Measurements from ENCODE around the gene SHBG.
A peak's percentile ranks its signal among the peaks of the same experiment; 100 is the strongest.
"Not testable (repeated sequence)": the region's sequence is repeated elsewhere in the genome, so short reads cannot be mapped to it uniquely, and the experiment has no call there.

Gene SHBG

GRCh38 chr17:7629939-7630571 lies at the start of gene SHBG:
TSS of gene SHBG (plus strand) at chr17:7630135. CDS start at chr17:7630173, 38 bp downstream.
- no peak for DNase-seq

GRCh38 chr17:7580604-7581575 lies 49.0 kb upstream of the SHBG start:
- DNase-seq, result no peak

GRCh38 chr17:7582396-7583252 lies 47.3 kb upstream of the SHBG start:
- no peak for DNase-seq

GRCh38 chr17:7583253-7584109 lies 46.5 kb upstream of the SHBG start, which contains the start of gene MPDU1:
TSS of gene MPDU1 (plus strand) at chr17:7583852. CDS start at chr17:7583863, 11 bp downstream.
- DNase-seq, result peak; percentile 97

- no peak for DNase-seq
These were observed 43.1 kb upstream of the SHBG start for GRCh38 chr17:7586673-7587419.

- DNase-seq, result no peak
These were observed 42.3 kb upstream of the SHBG start for GRCh38 chr17:7587420-7588151.

GRCh38 chr17:7588553-7589203 lies 41.3 kb upstream of the SHBG start:
- no peak for DNase-seq

GRCh38 chr17:7589204-7589868 lies 40.6 kb upstream of the SHBG start:
- no peak for DNase-seq

GRCh38 chr17:7589891-7590691 lies 39.8 kb upstream of the SHBG start, which contains the start of gene SOX15:
TSS of gene SOX15 (minus strand) at chr17:7590094. CDS start at chr17:7589676, 418 bp downstream.
- no peak for DNase-seq

- DNase-seq, result no peak
These were observed 39.2 kb upstream of the SHBG start for GRCh38 chr17:7590743-7591142.

- DNase-seq, result no peak
These were observed 38.3 kb upstream of the SHBG start for GRCh38 chr17:7591596-7591995.

GRCh38 chr17:7592422-7593021 lies 37.4 kb upstream of the SHBG start:
- DNase-seq, result no peak

- DNase-seq, result no peak
These were observed 36.6 kb upstream of the SHBG start for GRCh38 chr17:7593296-7593695.

GRCh38 chr17:7597561-7597960 lies 32.4 kb upstream of the SHBG start:
- not testable (repeated sequence) for DNase-seq

GRCh38 chr17:7606280-7606679 lies 23.7 kb upstream of the SHBG start:
- DNase-seq, result no peak

GRCh38 chr17:7610641-7611040 lies 19.3 kb upstream of the SHBG start:
- no peak for DNase-seq

GRCh38 chr17:7611635-7612293 lies 18.2 kb upstream of the SHBG start:
- DNase-seq, result no peak

- no peak for DNase-seq
These were observed 17.7 kb upstream of the SHBG start for GRCh38 chr17:7612294-7612640.
